Retina (tissue), 1 donor: Measurements from ENCODE around the gene SDHC.
"Not testable (repeated sequence)": the region's sequence is repeated elsewhere in the genome, so short reads cannot be mapped to it uniquely, and the experiment has no call there.

Experiments
- DNase-seq: peaks from one replicate; pipeline ENCODE4 v3.0.0-alpha.2; 2016

The SDHC gene

GRCh38 chr1:161389158-161389557 is 75.0 kb downstream of the SDHC start:
- DNase-seq, result not testable (repeated sequence)

DNA sequence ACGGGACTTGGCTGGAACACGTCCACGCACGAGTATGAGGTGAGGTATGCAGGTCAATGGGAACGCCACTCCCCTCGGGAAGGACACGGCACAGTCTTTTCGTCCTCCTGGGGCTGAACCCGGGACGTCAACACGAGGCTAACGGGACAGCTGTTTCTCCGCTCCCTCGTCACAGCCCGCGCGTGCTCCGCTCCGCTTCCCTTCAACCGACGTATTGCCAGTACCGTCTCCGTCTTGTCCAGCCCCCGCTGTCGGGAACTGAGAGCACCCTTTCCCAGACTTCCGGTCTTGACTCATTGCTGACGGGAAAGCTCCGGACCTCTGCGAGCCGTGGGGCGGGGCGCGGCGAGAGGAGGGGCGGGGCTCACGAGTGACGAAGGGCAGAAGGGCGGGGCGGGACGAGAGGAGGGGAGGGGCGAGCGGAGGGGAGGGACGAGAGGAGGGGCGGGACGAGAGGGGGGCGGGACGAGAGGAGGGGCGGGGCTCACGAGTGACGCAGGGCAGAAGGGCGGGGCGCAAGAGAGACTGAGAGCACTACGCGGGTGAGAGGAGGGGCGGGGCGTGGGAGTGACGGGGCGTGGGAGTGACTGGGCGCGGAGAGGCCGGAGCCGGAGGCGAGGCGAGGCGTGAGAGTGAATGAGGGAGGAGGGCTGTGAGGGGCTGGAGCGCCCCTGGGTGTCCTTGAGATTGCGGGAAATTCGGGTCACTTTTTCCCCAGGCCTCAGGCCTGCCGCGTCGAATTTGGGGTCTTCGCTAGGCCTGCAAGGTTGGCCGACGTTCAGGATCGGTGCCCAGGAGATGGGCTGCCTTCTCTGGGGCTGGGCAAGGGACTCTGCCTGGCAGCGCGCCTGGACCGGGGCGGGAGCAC is 75.7 kb downstream of the SDHC start:
- peak; percentile 92 for DNase-seq

GRCh38 chr1:161390559-161390858 is 76.3 kb downstream of the SDHC start:
- no peak for DNase-seq

GRCh38 chr1:161391136-161391535 is 77.0 kb downstream of the SDHC start:
- DNase-seq, result not testable (repeated sequence)

- no peak for DNase-seq
Observed at GRCh38 chr1:161391611-161392010, 77.4 kb downstream of the SDHC start.

DNA sequence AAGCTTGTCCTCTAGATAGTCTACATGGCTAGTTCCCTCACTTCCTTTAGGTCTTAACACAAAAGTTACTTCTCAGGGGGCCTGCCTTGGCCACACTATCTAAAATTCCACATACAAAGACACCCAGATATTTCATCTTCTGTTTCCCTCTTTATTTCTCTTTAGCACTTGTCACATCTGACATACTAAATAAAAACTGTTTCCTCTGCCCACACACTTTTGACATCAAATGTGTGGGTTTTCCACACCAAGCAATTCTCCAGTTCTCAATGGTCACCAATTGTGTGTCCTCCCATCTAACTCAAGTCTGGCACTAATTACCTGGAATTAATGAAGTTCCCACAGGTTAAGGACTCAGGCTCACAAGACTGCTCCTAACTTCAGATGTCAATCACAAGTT is 79.0 kb downstream of the SDHC start:
- DNase-seq, result no peak

- not testable (repeated sequence) for DNase-seq
Observed at GRCh38 chr1:161397038-161397437, 82.9 kb downstream of the SDHC start.

DNA sequence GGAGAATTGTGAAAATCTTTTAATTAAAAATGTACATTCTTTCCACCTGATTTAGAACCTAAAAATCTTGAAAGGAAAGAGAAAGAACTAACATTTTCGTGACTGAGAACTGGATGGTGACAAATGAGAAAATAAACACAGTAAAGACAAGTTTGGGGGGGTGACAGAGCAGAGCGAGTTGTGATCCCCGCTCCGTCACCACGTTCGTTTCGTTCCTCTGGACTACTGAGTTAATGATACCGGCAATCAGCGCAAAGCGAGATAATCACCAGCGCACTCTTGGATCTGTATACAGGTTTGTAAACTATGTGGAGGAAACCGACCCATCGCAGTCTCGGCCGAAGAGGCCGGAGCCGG is 84.7 kb downstream of the SDHC start:
- DNase-seq, result no peak

DNA sequence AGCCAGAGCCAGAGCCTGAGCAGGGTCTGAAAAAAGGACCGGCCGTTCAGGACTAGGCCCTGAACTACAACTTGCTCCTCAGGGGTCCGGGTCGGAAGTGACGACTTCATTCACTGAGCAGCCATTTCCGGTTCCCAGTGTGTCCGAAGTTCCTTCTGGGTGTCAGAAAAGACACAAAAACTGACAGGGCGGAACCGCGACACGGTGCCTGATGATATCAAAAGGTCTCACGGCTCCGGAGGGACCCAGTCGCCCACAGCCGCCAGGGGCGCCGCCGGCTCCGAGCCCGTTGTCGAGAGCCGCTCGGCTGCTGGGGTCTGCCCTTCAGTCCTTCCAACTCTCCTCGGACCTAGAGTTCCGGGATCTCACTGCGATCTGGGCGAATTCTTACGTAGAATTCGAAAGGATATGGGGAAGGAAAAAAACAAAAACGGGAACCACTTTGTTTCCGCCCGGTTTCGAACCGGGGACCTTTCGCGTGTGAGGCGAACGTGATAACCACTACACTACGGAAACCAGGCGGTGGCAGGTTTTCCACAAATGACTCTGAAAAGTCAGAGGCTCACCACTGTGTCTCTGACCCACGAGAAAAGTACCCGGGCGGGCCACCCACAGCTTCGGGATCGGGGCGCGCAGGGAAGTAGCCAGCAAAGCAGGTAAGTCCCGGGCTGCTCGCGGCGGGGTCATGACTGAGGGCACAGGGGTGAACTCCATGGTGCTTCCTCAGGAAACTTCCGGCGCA is 85.2 kb downstream of the SDHC start:
- DNase-seq, result peak; percentile 97

- no peak for DNase-seq
Observed at GRCh38 chr1:161402446-161402845, 88.3 kb downstream of the SDHC start.

- no peak for DNase-seq
Observed at GRCh38 chr1:161404051-161404597, 89.9 kb downstream of the SDHC start.

DNA sequence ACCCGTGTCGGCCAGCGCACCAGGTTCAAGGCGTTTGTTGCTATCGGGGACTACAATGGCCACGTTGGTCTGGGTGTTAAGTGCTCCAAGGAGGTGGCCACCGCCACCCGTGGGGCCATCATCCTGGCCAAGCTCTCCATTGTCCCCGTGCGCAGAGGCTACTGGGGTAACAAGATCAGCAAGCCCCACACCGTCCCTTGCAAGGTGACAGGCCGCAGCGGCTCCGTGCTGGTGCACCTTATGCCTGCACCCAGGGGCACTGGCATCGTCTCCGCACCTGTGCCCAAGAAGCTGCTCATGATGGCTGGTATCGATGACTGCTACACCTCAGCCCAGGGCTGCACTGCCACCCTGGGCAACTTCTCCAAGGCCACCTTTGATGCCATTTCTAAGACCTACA is 92.4 kb downstream of the SDHC start:
- not testable (repeated sequence) for DNase-seq

DNA sequence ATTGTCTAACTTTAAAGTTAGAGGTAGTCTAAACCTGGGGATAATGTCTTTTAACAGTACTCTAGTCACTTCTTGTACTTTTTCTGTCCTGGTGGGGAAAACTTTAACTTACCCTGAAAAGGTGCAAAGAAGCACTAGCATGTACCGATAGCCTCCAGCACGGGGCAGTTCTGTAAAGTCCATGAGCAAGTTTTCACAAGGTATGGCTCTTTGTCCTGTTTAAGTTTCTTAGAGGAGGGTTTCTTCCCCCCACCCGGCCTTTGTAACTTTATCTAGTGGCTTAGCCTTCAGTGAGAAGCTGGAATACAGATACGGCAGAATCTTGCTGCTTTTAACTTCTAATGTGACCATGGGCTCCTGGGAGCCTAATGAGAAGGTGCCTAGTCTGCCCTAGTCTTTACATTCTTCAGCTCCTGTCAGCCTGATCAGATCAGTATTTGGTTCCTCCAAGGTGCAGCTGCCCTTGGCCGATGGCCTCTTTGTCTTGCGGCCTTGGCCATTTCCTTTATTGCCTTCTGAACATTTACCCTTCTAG is 93.3 kb downstream of the SDHC start:
- no peak for DNase-seq

GRCh38 chr1:161408429-161409052 is 94.4 kb downstream of the SDHC start:
- no peak for DNase-seq

DNA sequence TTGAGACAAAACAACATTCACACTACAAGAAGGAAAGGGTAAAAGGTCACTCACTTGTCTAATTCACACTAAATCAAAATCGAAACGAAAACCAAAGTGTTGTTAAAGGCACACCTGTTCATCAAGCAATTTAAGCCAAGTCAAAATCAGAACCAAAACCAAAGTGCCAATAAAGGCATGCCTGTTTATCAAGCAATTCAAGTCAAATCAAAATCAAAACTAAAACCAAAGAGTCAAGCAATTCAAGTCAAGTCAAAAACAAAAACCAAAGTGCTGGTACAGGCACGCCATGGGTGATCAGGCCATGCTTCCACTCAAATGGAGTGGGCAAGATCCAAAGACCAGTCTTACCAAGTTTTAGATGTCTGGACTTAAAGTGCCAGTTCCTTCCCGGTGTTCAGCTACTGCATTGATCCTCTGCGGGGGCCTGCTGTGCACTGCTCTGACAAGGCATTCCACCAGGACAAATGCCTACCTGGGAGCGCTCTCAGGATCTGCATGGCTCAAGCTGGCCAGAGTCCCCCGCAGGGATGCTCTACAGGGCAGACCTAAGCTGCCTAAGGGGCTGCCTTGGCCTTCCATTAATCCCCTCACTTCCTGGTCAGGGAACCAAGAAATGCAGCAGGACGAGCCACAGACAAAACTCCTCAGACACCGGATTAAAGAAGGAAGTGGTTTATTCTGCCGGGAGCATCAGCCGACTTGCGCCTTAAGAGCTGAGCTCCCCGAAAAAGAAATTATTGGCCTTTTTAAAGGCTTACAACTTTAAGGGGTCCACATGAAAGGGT is 95.9 kb downstream of the SDHC start:
- DNase-seq, result not testable (repeated sequence)

- not testable (repeated sequence) for DNase-seq
Observed at GRCh38 chr1:161410636-161410970, 96.4 kb downstream of the SDHC start.
